A549 (cell line): ENCODE measurements around the gene VPS54. TPM values are rescaled to one million over a fixed set of nuclear protein-coding genes. Genes with fewer than 3 reads are reported as not detected.

Experiments
- ATAC-seq, 2 experiments: fragments of 200-7000 bp in 1 of 2; fragments of >200 bp in 1 of 2; cut with Nextera tagmentation in 1 of 2; cut with Tn5 transposase in 1 of 2; 3 replicates each; pipeline versions ENCODE4 v1.8.0 to v1.9.1; 2018 to 2020; ENCODE audit warnings: mild to moderate bottlenecking in 1 of 2, moderate library complexity in 1 of 2
- CTCF ChIA-PET: fragments of 300-600 bp; sonication (Branson Sonifier 250); formaldehyde crosslinking; extraction: SDS; loops from one replicate; lab custom pipeline; 2021; ENCODE audit warnings: antibody characterized with exemption, inconsistent platforms; lab: Yijun Ruan, JAX
- POLR2A ChIA-PET: fragments of 350-600 bp; formaldehyde crosslinking; extraction: SDS; loops from one replicate; lab custom pipeline; 2021; ENCODE audit warnings: antibody characterized with exemption, inconsistent platforms; lab: Yijun Ruan, JAX
- DNase-seq, 2 experiments: peaks; one replicate each; pipeline versions ENCODE4 v3.0.0 to v3.0.0-alpha.2; 2011 to 2016; ENCODE audit warnings: low read depth in 1 of 2, low spot score in 1 of 2
- FAIRE-seq: peaks from 2 replicates; lab custom pipeline; 2011; peaks lifted over from hg19 to GRCh38; lab: Jason Lieb, UNC
- H3K27ac ChIP-seq, 2 experiments: fragments of >200 bp; sonication (Bioruptor Twin); formaldehyde crosslinking; 3 replicates each; pipeline ENCODE4 v1.5.1; 2016 to 2017
- H3K4me1 ChIP-seq: fragments of >200 bp; sonication (Bioruptor Twin); formaldehyde crosslinking; 3 replicates; pipeline ENCODE4 v1.6.1; 2016
- H3K4me2 ChIP-seq: fragments of >200 bp; sonication (Bioruptor Twin); formaldehyde crosslinking; 3 replicates; pipeline ENCODE4 v1.6.1; 2016
- H3K4me3 ChIP-seq: fragments of >200 bp; sonication (Bioruptor Twin); formaldehyde crosslinking; 3 replicates; pipeline ENCODE4 v1.5.1; 2016
- H3K9me3 ChIP-seq: fragments of >200 bp; sonication (Bioruptor Twin); formaldehyde crosslinking; 3 replicates; pipeline ENCODE4 v1.6.1; 2016
- BHLHE40 ChIP-seq: IDR thresholded peaks from 2 replicates; pipeline ENCODE4 v1.6.1; 2012; ENCODE audit warnings: low read depth, low read length, inconsistent platforms
- CBX8 ChIP-seq: fragments of 200-600 bp; sonication (generic); IDR thresholded peaks from 2 replicates; pipeline ENCODE4 v1.6.1; 2016
- CHD4 ChIP-seq: fragments of 200-600 bp; sonication (generic); IDR thresholded peaks from 2 replicates; pipeline ENCODE4 v1.6.1; 2016; ENCODE audit warnings: antibody characterized with exemption, mild to moderate bottlenecking, borderline replicate concordance
- HEYL ChIP-seq: fragments of 250-450 bp; sonication (Bioruptor Pico); IDR thresholded peaks from 2 replicates; pipeline ENCODE4 v1.8.0; 2021; ENCODE audit warnings: mild to moderate bottlenecking, moderate library complexity
- HOXB5 ChIP-seq: fragments of 250-450 bp; sonication (Bioruptor Pico); IDR thresholded peaks from 2 replicates; pipeline ENCODE4 v1.5.0; 2020; ENCODE audit warnings: mild to moderate bottlenecking, moderate library complexity
- JUNB ChIP-seq: fragments of >200 bp; sonication (Bioruptor Twin); formaldehyde crosslinking; IDR thresholded peaks from 2 replicates; pipeline ENCODE4 v1.6.1; 2016
- MYC ChIP-seq: IDR thresholded peaks from 2 replicates; pipeline ENCODE4 v1.6.1; 2012; ENCODE audit warnings: mild to moderate bottlenecking, inconsistent platforms, low read length, improper control_type of control experiment, borderline replicate concordance
- NFE2L2 ChIP-seq: fragments of 150-350 bp; conservative IDR thresholded peaks from 2 replicates; pipeline ENCODE4 v1.6.1; 2014; ENCODE audit warnings: low read length
- POLR2AphosphoS2 ChIP-seq: conservative IDR thresholded peaks from 2 replicates; pipeline ENCODE4 v1.6.1; 2012; ENCODE audit warnings: low read length, improper control_type of control experiment, inconsistent platforms
- RARB ChIP-seq: fragments of 250-450 bp; sonication (Bioruptor Pico); IDR thresholded peaks from 2 replicates; pipeline ENCODE4 v1.8.0; 2021; ENCODE audit warnings: mild to moderate bottlenecking, moderate library complexity
- SMC3 ChIP-seq: fragments of >200 bp; sonication (Bioruptor Twin); formaldehyde crosslinking; IDR thresholded peaks from 3 replicates; pipeline ENCODE4 v1.6.1; 2018; ENCODE audit warnings: inconsistent platforms
- ZC3H11A ChIP-seq: fragments of 450-650 bp; IDR thresholded peaks from 2 replicates; pipeline ENCODE4 v1.6.1; 2014; ENCODE audit warnings: antibody characterized with exemption, mild to moderate bottlenecking
- WGBS: methylation state at CpG from one replicate; pipeline ENCODE4 v1.1.6; 2017; ENCODE audit errors: missing lambda C conversion rate; 5-methylcytosine and 5-hydroxymethylcytosine counted together
- polyA plus RNA-seq, 4 experiments: library from polyadenylated mRNA; depleted of rRNA in 3 of 4; stranded (reverse); fragments of >200 nt; fragmentation: RNase III in 1 of 4; extraction: RNeasy Plus Mini Kit Qiagen cat#74134 plus additional on column Dnase treatment in 1 of 4; gene quantifications; 2 replicates in 3 of 4; 3 replicates in 1 of 4; pipeline ENCODE4 v1.2.3, GENCODE V29; 2011 to 2017
- TF ChIP-seq, protein P1 (sequence below): IDR thresholded peaks from 2 replicates; pipeline ENCODE4 v1.6.1; 2012
- TF ChIP-seq, protein P2 (sequence below): fragments of >200 bp; sonication (Bioruptor Twin); formaldehyde crosslinking; IDR thresholded peaks from 3 replicates; pipeline ENCODE4 v1.5.1; 2016
- TF ChIP-seq, protein P3 (sequence below): fragments of 200-600 bp; sonication (generic); IDR thresholded peaks from 2 replicates; pipeline ENCODE4 v1.6.1; 2016; ENCODE audit warnings: antibody characterized with exemption, mild to moderate bottlenecking, moderate library complexity
- TF ChIP-seq, protein P4 (sequence below): IDR thresholded peaks from 2 replicates; pipeline ENCODE4 v1.6.1; 2012; ENCODE audit warnings: low read depth, borderline replicate concordance
- TF ChIP-seq, protein P5 (sequence below): IDR thresholded peaks from 2 replicates; pipeline ENCODE4 v1.6.1; 2012

Gene VPS54
- polyA plus RNA-seq, 2 of the 4 experiments (the other 2 are of a cell fraction) = 15.0 to 32.5 TPM

DNA sequence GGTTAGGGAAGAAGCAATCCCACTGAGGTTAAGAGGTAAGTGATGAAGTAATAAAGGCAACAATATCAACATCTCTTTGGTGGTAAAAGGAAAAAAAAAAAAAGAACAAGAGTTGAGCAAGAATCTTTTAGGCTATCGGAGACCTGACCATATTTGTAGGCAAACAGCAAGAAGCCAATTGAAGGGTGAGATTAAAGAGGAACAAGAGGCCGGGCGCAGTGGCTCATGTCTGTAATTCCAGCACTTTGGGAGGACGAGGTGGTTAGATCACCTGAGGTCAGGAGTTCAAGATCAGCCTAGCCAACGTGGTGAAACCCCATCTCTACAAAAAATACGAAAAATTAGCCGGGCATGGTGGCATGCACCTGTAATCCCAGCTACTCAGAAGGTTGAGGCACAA lies 11.3 kb downstream of the VPS54 start:
- TF ChIP-seq MYC (no peak), HOXB5 (no peak), JUNB (no peak), SMC3 (no peak), NFE2L2 (no peak), RARB (CRISPR knock-in tag) (no peak), BHLHE40 (no peak), CBX8 (no peak), CHD4 (no peak)
- TF ChIP-seq, protein P1, sequence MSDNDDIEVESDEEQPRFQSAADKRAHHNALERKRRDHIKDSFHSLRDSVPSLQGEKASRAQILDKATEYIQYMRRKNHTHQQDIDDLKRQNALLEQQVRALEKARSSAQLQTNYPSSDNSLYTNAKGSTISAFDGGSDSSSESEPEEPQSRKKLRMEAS = no peak
- TF ChIP-seq, protein P2, sequence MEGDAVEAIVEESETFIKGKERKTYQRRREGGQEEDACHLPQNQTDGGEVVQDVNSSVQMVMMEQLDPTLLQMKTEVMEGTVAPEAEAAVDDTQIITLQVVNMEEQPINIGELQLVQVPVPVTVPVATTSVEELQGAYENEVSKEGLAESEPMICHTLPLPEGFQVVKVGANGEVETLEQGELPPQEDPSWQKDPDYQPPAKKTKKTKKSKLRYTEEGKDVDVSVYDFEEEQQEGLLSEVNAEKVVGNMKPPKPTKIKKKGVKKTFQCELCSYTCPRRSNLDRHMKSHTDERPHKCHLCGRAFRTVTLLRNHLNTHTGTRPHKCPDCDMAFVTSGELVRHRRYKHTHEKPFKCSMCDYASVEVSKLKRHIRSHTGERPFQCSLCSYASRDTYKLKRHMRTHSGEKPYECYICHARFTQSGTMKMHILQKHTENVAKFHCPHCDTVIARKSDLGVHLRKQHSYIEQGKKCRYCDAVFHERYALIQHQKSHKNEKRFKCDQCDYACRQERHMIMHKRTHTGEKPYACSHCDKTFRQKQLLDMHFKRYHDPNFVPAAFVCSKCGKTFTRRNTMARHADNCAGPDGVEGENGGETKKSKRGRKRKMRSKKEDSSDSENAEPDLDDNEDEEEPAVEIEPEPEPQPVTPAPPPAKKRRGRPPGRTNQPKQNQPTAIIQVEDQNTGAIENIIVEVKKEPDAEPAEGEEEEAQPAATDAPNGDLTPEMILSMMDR = no peak
- DNase-seq = no peak
- WGBS = 91% methylated on average over 7 of the region's 7 CpGs
- Histone ChIP-seq H3K4me1 (0 out of 3 replicates have a peak, but pooled peaks cover 2% of the 10 kb centered on the region), H3K9me3 (no peaks in the 10 kb centered on the region), H3K4me3 (no peak overlapping the region), H3K4me2 (no peak overlapping the region), H3K27ac (no peak overlapping the region)
- ChIA-PET POLR2A (interaction anchor here (1.3 kb wide), 1 partner anchor 11 kb away, joined by 3 read pairs; no protein-coding TSS in a partner anchor), CTCF (no interaction called here)
- no peak for ATAC-seq
- FAIRE-seq = no peak

DNA sequence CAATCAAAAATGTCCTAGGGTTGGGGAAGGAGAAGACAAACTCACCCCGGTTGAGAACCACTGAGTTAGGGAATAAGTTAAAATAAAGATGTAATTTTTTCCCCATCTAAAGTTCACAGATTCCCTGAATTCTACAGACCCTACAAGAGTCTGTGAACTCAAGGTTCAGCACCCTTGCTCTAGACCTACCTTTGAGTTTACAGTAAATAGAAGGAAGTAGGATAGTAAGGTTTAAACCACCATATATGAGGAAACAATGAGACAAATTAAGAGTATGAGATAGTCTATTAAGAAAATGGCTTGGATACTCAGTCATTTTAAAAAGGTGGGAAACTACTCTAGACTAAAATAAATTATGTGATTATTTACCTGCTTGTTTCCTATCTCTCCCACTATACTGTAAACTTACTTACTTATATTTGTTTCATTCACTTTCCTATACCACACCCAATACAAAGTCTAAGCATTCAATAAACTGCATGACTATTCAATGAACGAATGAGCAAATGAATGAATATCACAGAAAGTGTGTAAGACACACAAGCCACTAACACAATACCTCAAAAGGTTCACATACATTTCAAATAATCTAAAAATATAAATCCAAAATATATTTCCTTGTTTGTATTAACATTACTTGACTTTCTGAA lies 13.4 kb downstream of the VPS54 start:
- DNase-seq (no peak), ATAC-seq (no peak), FAIRE-seq (no peak)
- H3K4me3 ChIP-seq = no peak overlapping the region
- no peaks in the 10 kb centered on the region for H3K4me1 ChIP-seq
- TF ChIP-seq CBX8 (no peak), POLR2AphosphoS2 (no peak)
- no peak overlapping the region for H3K4me2 ChIP-seq
- CTCF ChIA-PET = interaction anchor here (1.0 kb wide), 1 partner anchor 16 kb away, joined by 3 read pairs; no protein-coding TSS in a partner anchor
- 91% methylated on average over 2 of the region's 2 CpGs for WGBS
- no peak overlapping the region for H3K27ac ChIP-seq
- no peaks in the 10 kb centered on the region for H3K9me3 ChIP-seq
- POLR2A ChIA-PET = no interaction called here

DNA sequence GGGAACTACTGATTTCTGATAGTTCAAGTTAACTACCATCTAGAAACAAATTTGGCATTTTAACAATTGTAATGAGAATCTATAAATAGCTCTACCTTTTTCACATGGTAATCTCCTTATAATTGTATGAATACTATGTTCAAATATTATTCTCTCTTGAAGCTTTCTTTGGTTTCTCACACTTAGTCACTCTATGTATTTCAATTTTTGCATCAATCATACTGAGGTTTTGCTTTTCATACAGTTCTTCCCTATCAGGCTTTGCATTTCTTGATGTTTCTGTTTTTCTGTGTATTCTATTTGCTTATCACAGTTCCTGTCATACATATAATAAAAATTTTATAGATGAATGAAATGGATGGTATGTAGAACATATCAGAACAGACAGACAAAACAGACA lies 16.0 kb downstream of the VPS54 start:
- CTCF ChIA-PET = interaction anchor here (0.6 to 1.2 kb wide), 2 partner anchors 15 to 52 kb away, joined by 3 read pairs; no protein-coding TSS in a partner anchor
- no peak for ATAC-seq
- FAIRE-seq = no peak

More for the DNA sequence above, 16.0 kb downstream of the VPS54 start:
- POLR2A ChIA-PET = no interaction called here
- TF ChIP-seq, protein P3, sequence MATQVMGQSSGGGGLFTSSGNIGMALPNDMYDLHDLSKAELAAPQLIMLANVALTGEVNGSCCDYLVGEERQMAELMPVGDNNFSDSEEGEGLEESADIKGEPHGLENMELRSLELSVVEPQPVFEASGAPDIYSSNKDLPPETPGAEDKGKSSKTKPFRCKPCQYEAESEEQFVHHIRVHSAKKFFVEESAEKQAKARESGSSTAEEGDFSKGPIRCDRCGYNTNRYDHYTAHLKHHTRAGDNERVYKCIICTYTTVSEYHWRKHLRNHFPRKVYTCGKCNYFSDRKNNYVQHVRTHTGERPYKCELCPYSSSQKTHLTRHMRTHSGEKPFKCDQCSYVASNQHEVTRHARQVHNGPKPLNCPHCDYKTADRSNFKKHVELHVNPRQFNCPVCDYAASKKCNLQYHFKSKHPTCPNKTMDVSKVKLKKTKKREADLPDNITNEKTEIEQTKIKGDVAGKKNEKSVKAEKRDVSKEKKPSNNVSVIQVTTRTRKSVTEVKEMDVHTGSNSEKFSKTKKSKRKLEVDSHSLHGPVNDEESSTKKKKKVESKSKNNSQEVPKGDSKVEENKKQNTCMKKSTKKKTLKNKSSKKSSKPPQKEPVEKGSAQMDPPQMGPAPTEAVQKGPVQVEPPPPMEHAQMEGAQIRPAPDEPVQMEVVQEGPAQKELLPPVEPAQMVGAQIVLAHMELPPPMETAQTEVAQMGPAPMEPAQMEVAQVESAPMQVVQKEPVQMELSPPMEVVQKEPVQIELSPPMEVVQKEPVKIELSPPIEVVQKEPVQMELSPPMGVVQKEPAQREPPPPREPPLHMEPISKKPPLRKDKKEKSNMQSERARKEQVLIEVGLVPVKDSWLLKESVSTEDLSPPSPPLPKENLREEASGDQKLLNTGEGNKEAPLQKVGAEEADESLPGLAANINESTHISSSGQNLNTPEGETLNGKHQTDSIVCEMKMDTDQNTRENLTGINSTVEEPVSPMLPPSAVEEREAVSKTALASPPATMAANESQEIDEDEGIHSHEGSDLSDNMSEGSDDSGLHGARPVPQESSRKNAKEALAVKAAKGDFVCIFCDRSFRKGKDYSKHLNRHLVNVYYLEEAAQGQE = no peak
- TF ChIP-seq, protein P4, sequence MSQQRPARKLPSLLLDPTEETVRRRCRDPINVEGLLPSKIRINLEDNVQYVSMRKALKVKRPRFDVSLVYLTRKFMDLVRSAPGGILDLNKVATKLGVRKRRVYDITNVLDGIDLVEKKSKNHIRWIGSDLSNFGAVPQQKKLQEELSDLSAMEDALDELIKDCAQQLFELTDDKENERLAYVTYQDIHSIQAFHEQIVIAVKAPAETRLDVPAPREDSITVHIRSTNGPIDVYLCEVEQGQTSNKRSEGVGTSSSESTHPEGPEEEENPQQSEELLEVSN = no peak
- TF ChIP-seq MYC = no peak
- TF ChIP-seq, protein P5, sequence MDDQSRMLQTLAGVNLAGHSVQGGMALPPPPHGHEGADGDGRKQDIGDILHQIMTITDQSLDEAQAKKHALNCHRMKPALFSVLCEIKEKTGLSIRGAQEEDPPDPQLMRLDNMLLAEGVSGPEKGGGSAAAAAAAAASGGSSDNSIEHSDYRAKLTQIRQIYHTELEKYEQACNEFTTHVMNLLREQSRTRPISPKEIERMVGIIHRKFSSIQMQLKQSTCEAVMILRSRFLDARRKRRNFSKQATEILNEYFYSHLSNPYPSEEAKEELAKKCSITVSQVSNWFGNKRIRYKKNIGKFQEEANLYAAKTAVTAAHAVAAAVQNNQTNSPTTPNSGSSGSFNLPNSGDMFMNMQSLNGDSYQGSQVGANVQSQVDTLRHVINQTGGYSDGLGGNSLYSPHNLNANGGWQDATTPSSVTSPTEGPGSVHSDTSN = no peak
- no peak for TF ChIP-seq HEYL
- no peak for TF ChIP-seq ZC3H11A
- TF ChIP-seq, all 56 proteins: peak for 0
- no peak for DNase-seq
- no peaks in the 10 kb centered on the region for H3K4me1 ChIP-seq
- no peaks in the 10 kb centered on the region for H3K9me3 ChIP-seq
- no peak overlapping the region for H3K4me3 ChIP-seq
- H3K4me2 ChIP-seq = no peak overlapping the region
- no peak overlapping the region for H3K27ac ChIP-seq
